ENCODE measurements around the gene ASCL5. TPM values are rescaled to one million over a fixed set of nuclear protein-coding genes. Genes with fewer than 3 reads are reported as not detected.

ASCL5 gene
- total RNA-seq, 3 donors from 2014 or later, result not detected

DNA sequence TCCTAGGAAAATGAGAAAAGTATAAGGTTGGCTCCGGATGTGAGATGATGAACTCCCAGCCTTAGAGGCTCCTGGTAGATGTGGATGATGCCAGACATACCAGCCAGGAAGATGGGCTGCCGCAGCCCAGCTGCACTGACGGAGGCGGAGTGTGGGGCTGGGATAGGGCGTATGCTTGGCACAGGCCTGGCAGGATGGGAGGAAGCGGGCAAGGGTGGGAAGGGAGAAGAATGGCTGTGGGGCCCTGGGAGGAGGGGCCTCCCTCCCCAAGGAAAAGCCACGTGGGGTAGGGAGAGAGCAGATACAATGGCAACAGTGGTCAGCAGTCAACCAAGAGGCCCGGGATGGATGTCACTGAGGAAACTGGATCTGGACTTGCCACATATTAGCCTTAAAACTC, 62.2 kb downstream of the ASCL5 start:
- intact Hi-C loops (cut with DNase I; ENCODE audit: low total_unique reads), result no loop called here
- peaks cover 0 to 5% of the 10 kb centered on the region in 2 donors for H3K27me3 ChIP-seq
- TF ChIP-seq CTCF (IDR thresholded peaks at IDR 0.05) (no peak), POLR2AphosphoS5 (IDR thresholded peaks at IDR 0.05) (no peak), POLR2A (IDR thresholded peaks at IDR 0.05) (no peak)
- H3K4me1 ChIP-seq, result no peaks in the 10 kb centered on the region
- no peaks in the 10 kb centered on the region for H3K36me3 ChIP-seq
- DNase-seq (ENCODE audit: low spot score in 2 of 2), result no peak
- no peak overlapping the region for H3K4me3 ChIP-seq
- no peaks in the 10 kb centered on the region for H3K9me3 ChIP-seq
- no peak overlapping the region for H3K27ac ChIP-seq

Other genes starting within 250 kb of the ASCL5 start
- gene INAVA, start 232.3 kb downstream of the ASCL5 start, total RNA-seq, result 1 to 10 TPM in 2 of 3 donors, not detected in 1; 1.0 to 7.5 TPM
- 1 to 10 TPM in 2 of 3 donors, under 1 TPM in 1; 0.96 to 2.6 (median 1.3) TPM for gene KIF21B, start 103.5 kb downstream of the ASCL5 start, total RNA-seq
- gene CACNA1S, start 14.8 kb downstream of the ASCL5 start, total RNA-seq, result not detected
- 100 to 1,000 TPM in 1 of 3 donors, 10 to 100 TPM in 2; 48.3 to 104 (median 99.8) TPM for gene TMEM9, start 27.3 kb upstream of the ASCL5 start, total RNA-seq
- 1 to 10 TPM in 1 of 3 donors, under 1 TPM in 2; 0.33 to 1.3 (median 0.59) TPM for gene IGFN1, start 63.6 kb upstream of the ASCL5 start, total RNA-seq
- 10 to 100 TPM in 2 of 3 donors, under 1 TPM in 1; 0.96 to 22.5 (median 12.1) TPM for gene PKP1, start 156.3 kb upstream of the ASCL5 start, total RNA-seq

Data from breast epithelium (tissue), 4 donors.